ENCODE data around the gene NAP1L4.

The NAP1L4 gene

GRCh38 chr11:3036419-3036818 lies 44.3 kb upstream of the NAP1L4 start:
- no peak overlapping the region for H3K27ac ChIP-seq (ENCODE audit: low read length)

GRCh38 chr11:3035333-3035732 lies 43.2 kb upstream of the NAP1L4 start:
- no peaks in the 10 kb centered on the region for H3K27me3 ChIP-seq (ENCODE audit: low read depth, low read length)
- no peak overlapping the region for H3K27ac ChIP-seq (ENCODE audit: low read length)
- no peak overlapping the region for H3K4me3 ChIP-seq (ENCODE audit: low read length)
- peaks cover 56% of the 10 kb centered on the region for H3K36me3 ChIP-seq (replicated peaks; ENCODE audit: low read depth, low read length)
- no peak overlapping the region for H2AFZ ChIP-seq (ENCODE audit: low read depth, low read length)
- no peak overlapping the region for H3K4me2 ChIP-seq (ENCODE audit: low read length)
- H4K20me1 ChIP-seq (ENCODE audit: insufficient read depth, low read length) = peaks cover 7% of the 10 kb centered on the region
- H3K4me1 ChIP-seq (ENCODE audit: low read length) = peaks cover 19% of the 10 kb centered on the region
- no peak for TF ChIP-seq CTCF (IDR thresholded peaks at IDR 0.05; ENCODE audit: low read depth, low read length)
- TF ChIP-seq EZH2phosphoT487 (IDR thresholded peaks at IDR 0.05; ENCODE audit: low read depth) = no peak
- no peak overlapping the region for H3K9ac ChIP-seq (ENCODE audit: low read length)
- H3K9me3 ChIP-seq (ENCODE audit: insufficient read depth, low read length) = no peaks in the 10 kb centered on the region
- H3K79me2 ChIP-seq (ENCODE audit: low read length) = no peaks in the 10 kb centered on the region

More at GRCh38 chr11:3036419-3036818, 44.3 kb upstream of the NAP1L4 start:
- Histone ChIP-seq H3K79me2 (ENCODE audit: low read length) (no peaks in the 10 kb centered on the region), H3K4me3 (ENCODE audit: low read length) (no peak overlapping the region), H3K36me3 (replicated peaks; ENCODE audit: low read depth, low read length) (peaks cover 61% of the 10 kb centered on the region), H3K4me1 (ENCODE audit: low read length) (peaks cover 8% of the 10 kb centered on the region), H3K27me3 (ENCODE audit: low read depth, low read length) (no peaks in the 10 kb centered on the region), H4K20me1 (ENCODE audit: insufficient read depth, low read length) (no peaks in the 10 kb centered on the region), H3K9me3 (ENCODE audit: insufficient read depth, low read length) (no peaks in the 10 kb centered on the region), H3K4me2 (ENCODE audit: low read length) (no peak overlapping the region), H3K9ac (ENCODE audit: low read length) (no peak overlapping the region), H2AFZ (ENCODE audit: low read depth, low read length) (no peak overlapping the region)
- TF ChIP-seq EZH2phosphoT487 (IDR thresholded peaks at IDR 0.05; ENCODE audit: low read depth) (no peak), CTCF (IDR thresholded peaks at IDR 0.05; ENCODE audit: low read depth, low read length) (no peak)

- no peak overlapping the region for H3K9ac ChIP-seq (ENCODE audit: low read length)
- H4K20me1 ChIP-seq (ENCODE audit: insufficient read depth, low read length) = peaks cover 12% of the 10 kb centered on the region
- H3K79me2 ChIP-seq (ENCODE audit: low read length) = no peaks in the 10 kb centered on the region
- H3K4me3 ChIP-seq (ENCODE audit: low read length) = no peak overlapping the region
- H3K4me1 ChIP-seq (ENCODE audit: low read length) = peaks cover 13% of the 10 kb centered on the region
- H3K27ac ChIP-seq (ENCODE audit: low read length) = no peak overlapping the region
- H3K27me3 ChIP-seq (ENCODE audit: low read depth, low read length) = no peaks in the 10 kb centered on the region
- H2AFZ ChIP-seq (ENCODE audit: low read depth, low read length) = no peak overlapping the region
- H3K36me3 ChIP-seq (replicated peaks; ENCODE audit: low read depth, low read length) = peaks cover 53% of the 10 kb centered on the region
- H3K4me2 ChIP-seq (ENCODE audit: low read length) = peak overlapping the region; percentile 19
- no peaks in the 10 kb centered on the region for H3K9me3 ChIP-seq (ENCODE audit: insufficient read depth, low read length)
- TF ChIP-seq EZH2phosphoT487 (IDR thresholded peaks at IDR 0.05; ENCODE audit: low read depth) (no peak), CTCF (IDR thresholded peaks at IDR 0.05; ENCODE audit: low read depth, low read length) (no peak)
These were observed 38.4 kb upstream of the NAP1L4 start for GRCh38 chr11:3030289-3031070.

- peaks cover 12% of the 10 kb centered on the region for H4K20me1 ChIP-seq (ENCODE audit: insufficient read depth, low read length)
- peaks cover 13% of the 10 kb centered on the region for H3K4me1 ChIP-seq (ENCODE audit: low read length)
- H3K27ac ChIP-seq (ENCODE audit: low read length) = no peak overlapping the region
- no peaks in the 10 kb centered on the region for H3K27me3 ChIP-seq (ENCODE audit: low read depth, low read length)
- no peak overlapping the region for H3K4me3 ChIP-seq (ENCODE audit: low read length)
- peaks cover 52% of the 10 kb centered on the region for H3K36me3 ChIP-seq (replicated peaks; ENCODE audit: low read depth, low read length)
- no peak overlapping the region for H2AFZ ChIP-seq (ENCODE audit: low read depth, low read length)
- H3K9me3 ChIP-seq (ENCODE audit: insufficient read depth, low read length) = no peaks in the 10 kb centered on the region
- H3K9ac ChIP-seq (ENCODE audit: low read length) = no peak overlapping the region
- TF ChIP-seq EZH2phosphoT487 (IDR thresholded peaks at IDR 0.05; ENCODE audit: low read depth) (no peak), CTCF (IDR thresholded peaks at IDR 0.05; ENCODE audit: low read depth, low read length) (no peak)
- no peak overlapping the region for H3K4me2 ChIP-seq (ENCODE audit: low read length)
- H3K79me2 ChIP-seq (ENCODE audit: low read length) = no peaks in the 10 kb centered on the region
These were observed 36.7 kb upstream of the NAP1L4 start for GRCh38 chr11:3028813-3029212.

Measured in OCI-LY3 (cell line).